Measurements from ENCODE around the gene LRBA.

The LRBA gene

DNA sequence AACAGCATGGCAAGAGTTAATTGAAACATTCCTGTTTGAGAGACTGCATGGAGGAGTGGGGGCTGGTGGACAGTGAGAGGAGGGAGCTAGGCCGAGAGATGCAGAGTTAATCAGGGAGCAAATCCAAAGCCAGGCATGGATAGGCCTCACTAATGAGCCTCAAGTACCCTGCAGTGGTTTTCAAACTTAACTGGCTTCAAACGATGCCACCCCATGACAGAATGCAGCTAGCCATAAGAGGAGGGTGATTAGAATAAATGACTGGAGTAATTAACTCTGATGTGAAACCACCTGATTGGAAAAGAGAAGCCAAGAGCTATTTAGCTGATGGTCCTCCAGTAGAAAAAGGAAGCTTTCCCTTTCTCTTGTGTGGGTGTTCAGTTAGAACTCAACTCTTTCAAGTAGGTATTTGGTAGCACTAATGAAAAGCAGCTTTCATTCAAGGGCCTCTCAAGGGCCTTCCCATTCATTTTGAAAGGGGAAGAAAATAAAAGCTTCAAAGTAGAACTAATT is 648.5 kb downstream of the LRBA start:
- Histone ChIP-seq H3K4me3 (ENCODE audit: low read depth in 1 of 2, low read length in 2 of 2) (no peak overlapping the region), H2AFZ (ENCODE audit: low read depth, low read length) (no peak overlapping the region), H3K4me1 (ENCODE audit: insufficient read depth, low read length) (no peaks in the 10 kb centered on the region), H3K79me2 (ENCODE audit: insufficient read depth, low read length) (no peaks in the 10 kb centered on the region), H3K36me3 (ENCODE audit: insufficient read depth, low read length) (no peaks in the 10 kb centered on the region), H3K4me2 (ENCODE audit: insufficient read depth, low read length) (no peak overlapping the region), H4K20me1 (ENCODE audit: insufficient read depth, low read length) (no peaks in the 10 kb centered on the region), H3K9me3 (ENCODE audit: insufficient read depth, low read length, severe bottlenecking) (no peaks in the 10 kb centered on the region), H3K9ac (ENCODE audit: low read depth, low read length) (no peak overlapping the region), H3K27ac (ENCODE audit: low read length) (no peak overlapping the region), H3K27me3 (ENCODE audit: insufficient read depth, low read length, poor library complexity) (no peaks in the 10 kb centered on the region)
- DNase-seq (no peak), ATAC-seq (ENCODE audit: insufficient read depth, low read depth) (no peak)
- no peak for TF ChIP-seq EZH2 (IDR thresholded peaks at IDR 0.05; ENCODE audit: borderline replicate concordance, low read depth, low read length, severe bottlenecking)
- TF ChIP-seq, protein P1, sequence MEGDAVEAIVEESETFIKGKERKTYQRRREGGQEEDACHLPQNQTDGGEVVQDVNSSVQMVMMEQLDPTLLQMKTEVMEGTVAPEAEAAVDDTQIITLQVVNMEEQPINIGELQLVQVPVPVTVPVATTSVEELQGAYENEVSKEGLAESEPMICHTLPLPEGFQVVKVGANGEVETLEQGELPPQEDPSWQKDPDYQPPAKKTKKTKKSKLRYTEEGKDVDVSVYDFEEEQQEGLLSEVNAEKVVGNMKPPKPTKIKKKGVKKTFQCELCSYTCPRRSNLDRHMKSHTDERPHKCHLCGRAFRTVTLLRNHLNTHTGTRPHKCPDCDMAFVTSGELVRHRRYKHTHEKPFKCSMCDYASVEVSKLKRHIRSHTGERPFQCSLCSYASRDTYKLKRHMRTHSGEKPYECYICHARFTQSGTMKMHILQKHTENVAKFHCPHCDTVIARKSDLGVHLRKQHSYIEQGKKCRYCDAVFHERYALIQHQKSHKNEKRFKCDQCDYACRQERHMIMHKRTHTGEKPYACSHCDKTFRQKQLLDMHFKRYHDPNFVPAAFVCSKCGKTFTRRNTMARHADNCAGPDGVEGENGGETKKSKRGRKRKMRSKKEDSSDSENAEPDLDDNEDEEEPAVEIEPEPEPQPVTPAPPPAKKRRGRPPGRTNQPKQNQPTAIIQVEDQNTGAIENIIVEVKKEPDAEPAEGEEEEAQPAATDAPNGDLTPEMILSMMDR (IDR thresholded peaks at IDR 0.05; ENCODE audit: borderline replicate concordance, extremely low read depth, low read length, poor library complexity, severe bottlenecking): no peak

DNA sequence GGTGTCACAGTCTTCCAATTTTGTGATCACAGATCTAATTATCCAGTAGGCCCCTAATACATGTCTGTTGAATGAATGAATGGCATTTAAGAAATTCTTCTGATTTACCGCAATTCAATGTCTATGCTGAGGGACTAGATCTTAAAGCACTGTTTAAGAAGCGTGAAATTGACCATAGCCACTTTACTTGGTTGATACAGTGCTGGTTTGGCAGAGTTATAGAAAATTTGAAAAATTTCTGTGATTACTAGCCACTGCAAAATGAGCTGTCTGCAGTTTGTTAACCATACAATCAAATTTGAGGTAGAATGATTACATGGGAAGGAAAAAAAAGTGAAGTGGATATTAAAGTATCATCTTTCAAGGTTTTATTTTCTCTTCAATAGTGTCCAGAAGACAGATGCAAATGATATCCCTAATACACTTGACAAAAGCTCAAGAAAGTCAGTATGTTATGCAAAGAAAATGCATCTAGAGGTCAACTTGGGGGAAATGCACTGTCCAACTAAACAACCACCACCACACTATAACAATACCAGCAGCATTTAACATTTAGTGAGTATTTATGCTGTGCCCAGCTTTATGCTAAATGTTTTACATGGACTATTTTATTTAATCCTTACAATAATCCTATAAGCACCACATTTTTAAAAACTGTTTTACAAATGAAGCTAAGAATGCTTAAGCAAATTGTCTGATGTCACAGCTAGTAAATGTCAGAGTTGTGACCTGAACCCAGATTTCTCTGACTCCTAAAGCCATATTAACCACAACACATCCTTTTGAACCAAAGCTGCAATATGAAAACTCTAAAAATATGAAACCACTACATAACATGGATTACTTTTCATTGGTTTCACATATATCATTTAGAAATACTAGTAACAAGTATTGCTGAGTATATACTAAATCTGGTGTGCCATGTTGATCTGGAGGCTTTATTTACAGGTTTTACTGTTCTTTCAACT is 651.1 kb downstream of the LRBA start:
- H2AFZ ChIP-seq (ENCODE audit: low read depth, low read length): no peak overlapping the region
- peak; percentile 40; the same call in 2 of the 3 replicates for ATAC-seq (ENCODE audit: insufficient read depth, low read depth)
- no peaks in the 10 kb centered on the region for H3K27me3 ChIP-seq (ENCODE audit: insufficient read depth, low read length, poor library complexity)
- H3K9me3 ChIP-seq (ENCODE audit: insufficient read depth, low read length, severe bottlenecking): no peaks in the 10 kb centered on the region
- no peak for DNase-seq
- TF ChIP-seq, protein P1 (IDR thresholded peaks at IDR 0.05; ENCODE audit: borderline replicate concordance, extremely low read depth, low read length, poor library complexity, severe bottlenecking): no peak
- no peak for TF ChIP-seq EZH2 (IDR thresholded peaks at IDR 0.05; ENCODE audit: borderline replicate concordance, low read depth, low read length, severe bottlenecking)
- no peaks in the 10 kb centered on the region for H3K36me3 ChIP-seq (ENCODE audit: insufficient read depth, low read length)
- no peak overlapping the region for H3K4me3 ChIP-seq (ENCODE audit: low read depth in 1 of 2, low read length in 2 of 2)
- no peak overlapping the region for H3K27ac ChIP-seq (ENCODE audit: low read length)
- H3K9ac ChIP-seq (ENCODE audit: low read depth, low read length): no peak overlapping the region
- H3K4me1 ChIP-seq (ENCODE audit: insufficient read depth, low read length): no peaks in the 10 kb centered on the region
- H3K4me2 ChIP-seq (ENCODE audit: insufficient read depth, low read length): no peak overlapping the region
- no peaks in the 10 kb centered on the region for H4K20me1 ChIP-seq (ENCODE audit: insufficient read depth, low read length)
- H3K79me2 ChIP-seq (ENCODE audit: insufficient read depth, low read length): no peaks in the 10 kb centered on the region

DNA sequence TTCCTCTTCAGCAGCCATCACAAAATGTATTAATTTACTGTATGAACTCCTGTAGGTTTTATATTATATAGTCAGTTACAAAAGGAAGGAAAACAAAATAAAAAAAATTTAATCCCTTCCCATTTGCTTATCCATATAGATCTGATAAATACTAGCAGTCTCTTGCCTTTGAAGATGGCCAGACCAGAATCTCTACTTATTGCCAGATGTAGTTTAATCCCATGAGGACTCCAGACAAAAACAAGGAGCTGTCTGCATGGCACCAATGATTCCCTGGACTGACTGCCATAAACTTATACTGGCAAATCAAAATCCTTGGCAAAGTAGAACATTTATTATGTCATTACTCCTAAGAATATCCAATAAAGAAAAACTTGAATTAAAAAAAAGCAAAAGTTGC is 656.4 kb downstream of the LRBA start:
- no peak for ATAC-seq (ENCODE audit: insufficient read depth, low read depth)
- Histone ChIP-seq H3K27me3 (ENCODE audit: insufficient read depth, low read length, poor library complexity) (no peaks in the 10 kb centered on the region), H2AFZ (ENCODE audit: low read depth, low read length) (no peak overlapping the region), H3K79me2 (ENCODE audit: insufficient read depth, low read length) (no peaks in the 10 kb centered on the region), H3K36me3 (ENCODE audit: insufficient read depth, low read length) (no peaks in the 10 kb centered on the region), H3K9ac (ENCODE audit: low read depth, low read length) (no peak overlapping the region), H3K4me2 (ENCODE audit: insufficient read depth, low read length) (no peak overlapping the region), H3K4me3 (ENCODE audit: low read depth in 1 of 2, low read length in 2 of 2) (no peak overlapping the region), H4K20me1 (ENCODE audit: insufficient read depth, low read length) (no peaks in the 10 kb centered on the region), H3K27ac (ENCODE audit: low read length) (no peak overlapping the region), H3K9me3 (ENCODE audit: insufficient read depth, low read length, severe bottlenecking) (no peaks in the 10 kb centered on the region), H3K4me1 (ENCODE audit: insufficient read depth, low read length) (no peaks in the 10 kb centered on the region)
- TF ChIP-seq, protein P1 (IDR thresholded peaks at IDR 0.05; ENCODE audit: borderline replicate concordance, extremely low read depth, low read length, poor library complexity, severe bottlenecking): no peak
- no peak for TF ChIP-seq EZH2 (IDR thresholded peaks at IDR 0.05; ENCODE audit: borderline replicate concordance, low read depth, low read length, severe bottlenecking)
- DNase-seq: no peak
